Measurements from ENCODE around the gene WDR64. TPM values are rescaled to one million over a fixed set of nuclear protein-coding genes. Genes with fewer than 3 reads are reported as not detected.
"Not testable (repeated sequence)": the region's sequence is repeated elsewhere in the genome, so short reads cannot be mapped to it uniquely, and the experiment has no call there.

WDR64 gene
- total and polyA plus RNA-seq, 12 donors = 0.11 to 0.24 (median 0.12) TPM; not detected in 8

DNA sequence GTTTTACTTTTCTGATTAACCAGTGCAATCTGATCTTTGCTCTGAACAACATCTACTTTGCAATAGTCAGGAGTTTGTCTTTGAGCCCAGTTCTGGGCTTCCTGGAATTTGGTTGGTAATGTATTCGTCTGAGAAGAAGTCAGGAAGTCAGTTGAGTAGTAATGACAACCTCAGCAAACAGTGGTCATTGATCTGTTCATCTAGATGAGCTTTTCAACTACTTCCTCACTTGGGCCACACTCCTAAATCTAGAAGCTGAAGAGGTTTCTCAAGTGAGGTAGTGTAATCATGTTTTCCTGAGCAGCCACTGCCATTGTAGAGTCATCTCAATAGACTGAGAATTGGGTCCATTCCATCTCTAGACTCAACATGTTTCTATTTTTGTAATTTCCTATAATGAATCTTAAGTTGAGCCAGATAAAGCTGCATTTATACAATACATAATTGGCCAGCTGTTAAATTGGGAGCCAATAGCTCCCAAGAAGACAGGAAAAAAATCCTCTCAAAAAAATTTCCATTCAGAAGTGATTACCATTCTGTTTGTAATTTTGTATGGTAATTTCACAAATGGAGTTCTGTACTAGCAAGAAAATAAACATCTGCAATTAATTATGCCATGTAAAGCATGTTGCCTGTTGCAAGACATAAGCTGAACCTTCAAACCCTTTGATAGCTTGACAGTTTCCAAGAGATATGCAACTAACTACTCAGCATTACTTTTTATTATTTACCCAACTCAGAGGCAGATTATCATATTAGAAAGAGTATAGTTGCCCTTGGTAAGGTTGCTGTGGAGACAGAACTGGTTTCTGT is 49.6 kb downstream of the WDR64 start:
- H3K4me3 ChIP-seq = no peak overlapping the region
- no peaks in the 10 kb centered on the region for H3K27me3 ChIP-seq
- no peaks in the 10 kb centered on the region for H3K9me3 ChIP-seq (replicated peaks in 1 of 3)
- 53 to 79% (median 65%) methylated on average over 1 of the region's 1 CpG for WGBS, 4 donors
- intact Hi-C loops (cut with DNase I) = no loop called here
- no peaks in the 10 kb centered on the region for H3K36me3 ChIP-seq (replicated peaks in 1 of 2)
- H3K4me1 ChIP-seq (replicated peaks in 1 of 2) = peaks cover 0 to 8% of the 10 kb centered on the region in 2 donors
- TF ChIP-seq POLR2A (IDR thresholded peaks at IDR 0.05) (no peak), CTCF (IDR thresholded peaks at IDR 0.05) (no peak)
- H3K27ac ChIP-seq = peak overlapping the region in 1 of 5 donors; percentile 39
- no peak for DNase-seq

DNA sequence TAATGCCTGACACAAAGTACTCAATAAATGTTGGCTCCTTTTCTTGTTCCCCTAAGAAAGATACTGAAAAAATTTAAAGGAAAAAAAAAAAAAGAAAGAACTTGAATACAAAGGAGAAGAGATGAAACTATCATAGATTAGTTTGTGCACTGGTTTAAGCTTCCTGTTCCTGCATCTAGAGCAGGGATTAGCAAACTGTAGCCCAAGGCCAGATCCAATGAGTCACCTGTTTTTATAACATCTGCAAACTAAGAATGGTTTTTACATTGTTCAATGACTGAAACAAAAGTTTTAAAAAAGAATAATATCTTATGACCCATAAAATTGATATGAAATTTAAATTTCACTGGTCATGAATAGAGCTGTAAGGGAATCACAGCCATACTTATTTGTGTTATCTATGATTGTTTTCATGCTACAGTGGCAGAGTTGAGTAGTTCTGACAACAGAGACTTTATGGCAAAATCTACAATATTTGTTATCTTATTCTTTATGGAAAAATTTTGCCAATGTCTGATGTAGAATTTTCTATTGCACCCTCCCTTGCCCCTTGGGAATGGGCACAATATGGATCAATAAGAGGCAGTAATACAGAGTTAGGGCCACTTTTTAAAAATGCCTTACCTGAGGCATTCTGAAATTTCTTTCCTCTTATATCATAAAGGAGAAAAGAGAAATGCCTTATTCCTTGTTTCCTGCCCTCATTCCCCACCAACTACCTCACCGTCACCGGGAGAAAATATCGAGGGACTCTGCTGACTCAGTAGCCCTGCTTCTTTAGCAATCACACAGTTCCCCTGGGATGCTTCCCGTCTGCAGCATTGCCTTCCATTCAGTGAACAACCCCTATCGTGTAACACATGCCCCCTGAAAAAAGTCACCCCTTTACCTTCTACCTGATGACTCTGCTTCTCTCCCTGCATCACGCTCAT is 50.6 kb downstream of the WDR64 start:
- peak in 6 of 7 donors; percentile 34 to 55 (median 47) for DNase-seq
- H3K4me1 ChIP-seq (replicated peaks in 1 of 2) = peaks cover 0 to 8% of the 10 kb centered on the region in 2 donors
- no peaks in the 10 kb centered on the region for H3K9me3 ChIP-seq (replicated peaks in 1 of 3)
- no peaks in the 10 kb centered on the region for H3K36me3 ChIP-seq (replicated peaks in 1 of 2)
- no peak overlapping the region for H3K4me3 ChIP-seq
- intact Hi-C loops (cut with DNase I) = no loop called here
- TF ChIP-seq CTCF (IDR thresholded peaks at IDR 0.05) (no peak), POLR2A (IDR thresholded peaks at IDR 0.05) (no peak)
- H3K27me3 ChIP-seq = no peaks in the 10 kb centered on the region
- peak overlapping the region in 1 of 5 donors; percentile 48 for H3K27ac ChIP-seq
- WGBS, 4 donors = 82 to 87% (median 85%) methylated on average over 6 of the region's 6 CpGs

DNA sequence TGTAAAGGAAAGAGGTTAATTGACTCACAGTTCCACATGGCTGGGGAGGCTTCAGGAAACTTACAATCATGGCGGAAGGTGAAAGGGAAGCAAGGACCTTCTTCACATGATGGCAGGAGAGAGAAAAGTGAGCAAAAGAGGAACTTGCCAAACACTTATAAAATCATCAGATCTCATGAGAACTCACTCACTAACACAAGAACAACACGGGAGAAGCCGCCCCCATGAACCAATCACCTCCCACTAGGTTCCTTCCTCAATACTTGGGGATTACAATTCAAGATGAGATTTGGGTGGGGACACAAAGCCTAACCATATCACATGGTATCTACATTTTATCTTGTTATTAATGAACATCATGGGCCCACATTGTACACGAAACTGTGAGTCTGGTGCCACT is 51.7 kb downstream of the WDR64 start:
- DNase-seq; H3K27ac ChIP-seq; H3K4me1 ChIP-seq (replicated peaks in 1 of 2); H3K27me3 ChIP-seq; intact Hi-C loops (cut with DNase I); H3K9me3 ChIP-seq (replicated peaks in 1 of 3); H3K36me3 ChIP-seq (replicated peaks in 1 of 2); H3K4me3 ChIP-seq: not testable (repeated sequence)
- 83 to 94% (median 93%) methylated on average over 4 of the region's 4 CpGs for WGBS, 4 donors

DNA sequence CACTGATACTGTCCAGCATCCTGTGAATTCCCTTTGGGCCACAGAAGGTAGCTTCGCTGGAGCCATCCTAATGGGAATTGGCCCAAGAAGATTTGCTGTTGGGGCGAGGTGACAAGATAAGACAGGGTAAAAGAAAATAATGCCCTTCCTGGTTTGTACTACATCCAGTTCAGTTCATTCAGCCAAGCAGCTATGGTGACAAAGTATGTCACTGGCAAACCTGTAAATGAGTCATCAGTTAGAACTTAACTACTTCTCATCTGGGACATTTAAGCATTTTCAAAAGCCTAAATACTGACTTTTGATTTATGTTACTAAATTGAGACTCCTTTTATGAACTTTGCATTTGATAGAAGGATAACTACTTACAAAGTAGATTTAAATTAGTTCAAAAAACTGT is 54.2 kb downstream of the WDR64 start:
- no peaks in the 10 kb centered on the region for H3K9me3 ChIP-seq (replicated peaks in 1 of 3)
- H3K4me1 ChIP-seq (replicated peaks in 1 of 2) = peaks cover 0 to 8% of the 10 kb centered on the region in 2 donors
- no peaks in the 10 kb centered on the region for H3K27me3 ChIP-seq
- TF ChIP-seq CTCF (IDR thresholded peaks at IDR 0.05) (no peak), POLR2A (IDR thresholded peaks at IDR 0.05) (no peak)
- H3K4me3 ChIP-seq = no peak overlapping the region
- no peak overlapping the region for H3K27ac ChIP-seq
- WGBS, 4 donors = 29 to 58% (median 36%) methylated on average over 2 of the region's 2 CpGs
- H3K36me3 ChIP-seq (replicated peaks in 1 of 2) = no peaks in the 10 kb centered on the region
- intact Hi-C loops (cut with DNase I) = no loop called here
- no peak for DNase-seq
